ENCODE measurements around the gene GLYATL1.

The GLYATL1 gene, protein sequence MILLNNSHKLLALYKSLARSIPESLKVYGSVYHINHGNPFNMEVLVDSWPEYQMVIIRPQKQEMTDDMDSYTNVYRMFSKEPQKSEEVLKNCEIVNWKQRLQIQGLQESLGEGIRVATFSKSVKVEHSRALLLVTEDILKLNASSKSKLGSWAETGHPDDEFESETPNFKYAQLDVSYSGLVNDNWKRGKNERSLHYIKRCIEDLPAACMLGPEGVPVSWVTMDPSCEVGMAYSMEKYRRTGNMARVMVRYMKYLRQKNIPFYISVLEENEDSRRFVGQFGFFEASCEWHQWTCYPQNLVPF

DNA sequence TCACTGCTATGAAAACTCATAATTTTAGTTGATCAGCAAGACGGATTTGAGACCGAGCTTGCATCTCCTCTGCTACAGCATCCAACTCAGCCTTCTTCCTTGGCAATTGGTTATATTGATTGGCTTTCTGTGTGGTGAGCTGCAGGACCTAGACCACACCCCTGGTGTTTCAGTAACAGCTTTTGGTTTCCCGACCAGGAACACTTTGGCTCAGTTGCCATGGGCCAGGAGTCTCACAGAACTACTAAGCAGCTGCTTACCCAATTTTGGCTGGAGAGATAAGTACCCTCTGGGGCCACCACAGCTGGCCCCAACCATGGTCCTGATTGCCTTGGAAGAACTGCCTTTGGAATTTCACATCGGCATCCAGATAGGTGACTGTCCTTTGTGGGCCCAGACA, at the start of gene GLYATL1:
GLYATL1 (plus strand) TSS at position 212 of the 400 bp plus-strand sequence. CDS start 7,600 bp downstream, outside the sequence.
- DNase-seq, result no peak

- no peak for DNase-seq
Observed at GRCh38 chr11:58893899-58894298, 45.4 kb upstream of the GLYATL1 start.

DNA sequence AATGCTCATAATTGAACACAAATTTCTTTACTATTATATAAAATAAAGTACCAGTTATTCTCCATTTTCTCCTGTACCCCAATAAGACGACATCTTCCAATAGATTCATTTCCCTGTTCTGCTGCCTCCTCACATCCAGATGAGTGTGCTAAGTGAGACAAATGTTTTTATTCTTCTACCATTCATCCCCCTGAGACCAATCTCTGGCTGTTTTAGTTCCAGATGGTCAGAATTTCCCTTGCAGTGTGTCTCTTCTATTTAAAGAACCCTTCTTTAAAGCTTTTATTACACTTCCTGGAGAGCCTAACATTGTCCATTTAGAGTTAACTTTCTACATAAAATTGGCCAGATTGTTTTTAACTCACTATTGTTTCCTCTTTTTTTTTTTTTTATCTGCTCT, 41.2 kb upstream of the GLYATL1 start:
- DNase-seq, result no peak

- DNase-seq, result no peak
Observed at GRCh38 chr11:58900479-58901420, 38.5 kb upstream of the GLYATL1 start.

- no peak for DNase-seq
Observed at GRCh38 chr11:58902881-58903280, 36.4 kb upstream of the GLYATL1 start.

GRCh38 chr11:58905011-58905720, 34.1 kb upstream of the GLYATL1 start:
- DNase-seq, result peak; percentile 42 to 51

- peak; percentile 89 to 93 for DNase-seq
Observed at GRCh38 chr11:58905721-58906547, 33.4 kb upstream of the GLYATL1 start.

- DNase-seq, result no peak
Observed at GRCh38 chr11:58907780-58908179, 31.5 kb upstream of the GLYATL1 start.

GRCh38 chr11:58912124-58912523, 27.2 kb upstream of the GLYATL1 start:
- no peak for DNase-seq

DNA sequence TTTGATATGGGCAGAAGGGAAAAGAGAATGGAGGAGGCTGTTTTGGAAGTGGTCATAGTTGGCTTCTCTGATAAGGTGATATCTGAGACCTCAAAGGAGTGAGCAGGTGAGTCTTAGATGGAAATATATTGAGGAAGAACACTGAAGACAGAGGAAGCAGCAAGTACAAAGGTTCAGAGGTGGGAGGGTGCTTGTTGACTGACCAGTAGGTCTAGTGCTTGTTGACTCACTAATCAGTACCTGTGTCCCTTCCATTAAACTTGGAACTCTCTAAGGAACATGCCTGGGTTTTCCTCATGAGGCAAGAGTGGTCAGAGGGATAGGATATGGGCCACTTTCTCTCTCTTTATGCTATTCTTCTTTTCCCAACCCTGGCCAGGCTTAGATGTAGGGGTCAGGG, 25.6 kb upstream of the GLYATL1 start:
- DNase-seq, result no peak

DNA sequence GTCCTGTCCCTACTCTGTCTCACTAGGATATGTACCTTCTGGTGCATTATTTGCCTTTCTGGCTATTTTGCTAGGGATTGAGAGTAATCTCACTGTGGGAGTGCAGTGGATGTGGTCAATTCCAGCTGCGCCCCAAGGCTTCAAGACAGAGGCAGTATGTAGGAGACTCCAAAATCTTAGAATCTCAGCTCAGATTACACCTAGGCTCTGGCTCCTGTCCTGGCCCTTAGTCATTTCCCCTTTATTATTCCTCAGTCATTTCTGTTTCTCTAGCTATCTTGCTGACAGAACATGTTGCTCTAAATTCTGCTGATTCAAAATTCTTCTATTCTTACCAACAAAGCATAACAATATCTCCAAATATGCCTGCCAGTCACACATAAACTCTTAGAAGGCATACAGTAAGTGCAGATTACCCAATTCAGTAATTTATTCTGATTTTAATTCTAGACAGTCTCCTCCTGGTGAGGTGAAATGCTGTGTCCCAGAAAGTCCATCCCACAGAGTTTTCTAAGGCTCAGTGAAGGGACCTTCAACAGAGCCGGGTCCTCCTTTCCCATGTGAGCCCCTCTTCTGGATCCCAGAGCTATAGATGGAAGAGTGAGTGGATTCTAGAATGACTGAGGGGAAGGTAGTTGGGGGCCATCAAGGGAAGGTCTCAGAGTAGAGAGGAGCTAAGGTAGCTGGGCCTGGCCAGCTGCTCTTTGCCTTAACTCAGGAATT, 24.3 kb upstream of the GLYATL1 start:
- no peak for DNase-seq

- DNase-seq, result no peak
Observed at GRCh38 chr11:58916637-58917036, 22.7 kb upstream of the GLYATL1 start.

GRCh38 chr11:58917159-58917783, 22.0 kb upstream of the GLYATL1 start:
- no peak for DNase-seq

DNA sequence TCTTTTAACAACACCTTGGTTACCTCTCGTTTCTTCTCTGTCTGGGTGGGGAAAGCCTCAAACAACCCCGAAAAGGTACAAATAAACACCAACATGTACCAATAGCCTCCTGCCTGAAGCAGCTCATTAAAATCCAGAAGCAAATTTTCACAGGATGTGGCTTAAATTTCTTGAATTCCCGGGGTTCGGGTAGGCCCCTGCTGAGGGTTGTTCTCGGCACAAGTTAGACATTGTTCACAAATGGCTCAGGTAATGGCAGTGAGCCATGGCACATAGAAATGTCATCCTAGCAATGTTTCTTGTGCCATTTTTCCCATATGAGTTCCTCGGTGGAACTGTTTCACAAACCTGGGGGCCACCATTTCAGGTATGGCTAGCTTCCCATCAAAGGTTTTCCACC, 19.7 kb upstream of the GLYATL1 start:
- no peak for DNase-seq

DNA sequence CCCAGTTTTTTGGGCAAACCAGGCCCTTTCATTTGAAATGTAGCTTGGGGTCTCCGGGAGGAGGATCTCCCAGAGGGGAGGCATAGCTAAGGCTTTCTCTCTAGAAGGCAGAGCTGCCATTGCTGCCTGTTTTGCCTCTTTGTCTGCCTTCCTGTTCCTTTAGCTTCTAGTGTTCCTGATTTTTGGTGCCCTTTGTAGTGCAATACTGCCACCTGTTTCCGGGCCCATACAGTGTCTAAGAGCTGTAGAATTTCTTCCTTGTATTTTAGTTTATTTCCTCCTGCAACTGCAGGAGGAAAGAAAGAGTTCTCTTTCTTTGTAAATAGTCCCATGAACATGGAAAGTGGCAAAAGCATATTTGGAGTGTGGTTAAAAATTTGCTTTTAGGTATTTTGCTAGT, 19.3 kb upstream of the GLYATL1 start:
- DNase-seq, result no peak

DNA sequence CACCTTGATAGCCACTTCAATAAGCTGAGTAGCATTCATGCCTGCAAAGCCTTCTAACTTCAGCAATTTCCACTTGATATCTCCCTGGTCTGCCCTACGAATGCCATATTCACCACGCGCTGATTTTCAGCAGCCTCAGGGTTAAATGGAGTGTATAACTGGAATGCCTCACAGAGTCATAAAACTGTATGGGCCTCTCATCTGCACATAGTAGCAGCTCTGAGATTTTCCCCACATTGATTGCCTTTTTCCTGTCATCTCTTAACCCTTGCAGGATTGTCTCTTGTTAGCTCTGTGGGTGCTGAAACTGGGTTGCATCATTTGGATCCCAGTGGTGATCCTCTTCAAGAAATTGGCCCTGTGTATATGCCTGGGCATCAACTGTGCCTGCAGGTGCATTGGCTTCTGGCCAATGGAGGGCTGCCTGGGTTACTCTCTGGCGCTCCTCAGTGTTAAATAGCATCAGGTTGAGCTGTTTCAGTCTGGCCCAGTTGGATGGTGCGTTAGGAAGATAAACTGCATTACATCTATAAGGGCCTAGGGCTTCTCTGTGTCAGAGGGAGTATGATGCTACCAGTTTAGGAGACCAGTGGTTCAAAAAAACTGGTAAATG, 17.4 kb upstream of the GLYATL1 start:
- DNase-seq, result no peak

DNA sequence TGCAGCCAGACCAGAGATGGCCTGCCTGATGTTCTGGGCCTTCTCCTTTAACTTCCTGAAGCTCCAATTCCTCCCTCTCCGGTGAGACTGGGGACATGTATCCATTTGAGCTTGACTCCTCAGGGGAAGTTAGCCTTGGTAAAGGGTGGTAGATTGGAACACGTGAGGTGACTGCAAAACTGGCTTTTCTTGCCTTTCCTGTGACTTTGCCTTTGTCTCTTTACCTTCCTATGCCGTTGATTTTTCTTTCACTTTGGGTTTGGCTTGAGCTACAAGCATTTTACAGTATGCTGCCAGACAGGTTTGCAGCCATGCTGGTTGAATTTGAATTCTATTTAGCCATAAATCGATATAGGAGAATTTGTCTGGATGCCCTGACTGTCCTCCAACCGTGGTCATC, 16.8 kb upstream of the GLYATL1 start:
- no peak for DNase-seq

DNA sequence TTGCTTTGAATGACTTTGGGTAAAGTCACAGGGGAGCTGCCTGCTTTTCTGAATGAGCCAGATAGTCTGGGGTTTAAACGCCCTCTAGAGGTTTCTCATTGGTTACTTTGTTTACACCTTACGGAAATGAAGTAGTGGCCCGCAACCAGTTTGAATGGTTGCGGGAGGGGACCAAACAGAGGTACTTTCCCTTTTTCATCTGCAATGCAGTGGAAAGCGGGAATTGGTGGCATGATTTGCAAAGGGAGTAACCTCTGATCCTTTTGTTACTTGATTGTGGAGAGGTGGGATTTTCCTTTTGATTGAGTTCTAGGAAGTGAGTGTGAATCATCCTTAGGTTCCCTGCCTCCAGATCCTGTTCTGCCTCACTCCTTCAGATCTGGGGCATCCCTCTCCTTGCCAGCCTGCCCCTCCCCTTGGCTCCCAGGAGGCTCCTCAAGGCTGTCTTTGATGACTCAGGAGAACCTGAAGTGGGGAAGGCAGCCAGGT, 15.9 kb upstream of the GLYATL1 start:
- peak; percentile 25 to 37 for DNase-seq

- no peak for DNase-seq
Observed at GRCh38 chr11:58924230-58924629, 15.1 kb upstream of the GLYATL1 start.

DNA sequence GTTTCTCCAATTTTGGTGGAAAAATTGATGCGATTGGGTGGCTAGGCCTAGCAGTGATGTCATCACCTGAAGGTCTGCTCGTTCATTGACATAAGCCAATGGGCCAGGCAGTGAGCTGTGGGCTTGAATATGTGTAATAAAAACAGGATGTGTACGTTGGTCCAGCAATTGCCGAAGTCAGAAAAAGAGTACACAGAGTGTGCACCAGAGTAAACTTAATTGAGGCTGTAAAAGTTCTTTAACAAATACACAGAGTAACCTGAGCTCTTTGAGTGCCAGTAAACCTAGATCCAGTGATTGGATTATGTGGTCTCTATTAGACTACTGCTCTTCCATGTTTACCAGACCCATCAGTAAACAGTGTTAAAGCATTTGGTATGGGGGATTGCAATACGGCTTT, 13.0 kb upstream of the GLYATL1 start:
- DNase-seq, result peak; percentile 24 to 66

DNA sequence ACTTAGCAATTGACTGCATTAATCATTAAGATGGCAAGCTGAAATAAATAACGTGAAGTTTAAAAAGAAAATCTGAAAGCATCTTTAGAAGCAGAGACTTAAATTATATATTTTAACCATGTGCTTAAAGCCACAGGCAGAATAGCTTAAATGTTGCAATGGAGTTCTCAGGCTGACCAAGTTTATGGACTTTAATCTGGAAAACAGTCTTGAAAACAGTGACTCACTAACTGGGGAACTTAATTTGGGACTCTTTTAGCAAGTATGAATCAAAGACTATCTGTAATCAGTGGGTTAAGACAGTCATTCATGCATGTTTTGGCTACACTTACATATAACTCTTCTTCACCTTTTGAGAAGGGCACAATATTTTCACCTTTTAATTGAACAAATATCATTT, 12.6 kb upstream of the GLYATL1 start:
- no peak for DNase-seq
